AG08396 (cell line): ENCODE measurements around the gene PRRG1.
A peak's percentile ranks its signal among the peaks of the same experiment; 100 is the strongest.
"Not testable (repeated sequence)": the region's sequence is repeated elsewhere in the genome, so short reads cannot be mapped to it uniquely, and the experiment has no call there.

Source experiments
- DNase-seq: peaks from one replicate; pipeline ENCODE4 v3.0.0; 2012; ENCODE audit warnings: low spot score, mixed read lengths

Gene PRRG1

GRCh38 chrX:37349221-37350033, at the start of gene PRRG1:
PRRG1 (plus strand) TSS chrX:37349364; CDS start chrX:37406250, 56,886 bp downstream.
- DNase-seq, result peak; percentile 82

GRCh38 chrX:37302569-37302968, 46.6 kb upstream of the PRRG1 start:
- DNase-seq, result peak; percentile 16

GRCh38 chrX:37305238-37305637, 43.9 kb upstream of the PRRG1 start:
- DNase-seq, result not testable (repeated sequence)

- DNase-seq, result peak; percentile 3
Measured at GRCh38 chrX:37314531-37314930, 34.6 kb upstream of the PRRG1 start.

- DNase-seq, result no peak
Measured at GRCh38 chrX:37315511-37316248, 33.5 kb upstream of the PRRG1 start.

- no peak for DNase-seq
Measured at GRCh38 chrX:37320541-37321203, 28.5 kb upstream of the PRRG1 start.

- no peak for DNase-seq
Measured at GRCh38 chrX:37330642-37331041, 18.5 kb upstream of the PRRG1 start.

- DNase-seq, result no peak
Measured at GRCh38 chrX:37331546-37331945, 17.6 kb upstream of the PRRG1 start.

- no peak for DNase-seq
Measured at GRCh38 chrX:37332055-37332454, 17.1 kb upstream of the PRRG1 start.

GRCh38 chrX:37332987-37333658, 16.0 kb upstream of the PRRG1 start:
- no peak for DNase-seq

- DNase-seq, result peak; percentile 12
Measured at GRCh38 chrX:37347420-37347819, 1.7 kb upstream of the PRRG1 start.

GRCh38 chrX:37348231-37348970, 763 bp upstream of the PRRG1 start:
- DNase-seq, result peak; percentile 12

- DNase-seq, result no peak
Measured at GRCh38 chrX:37348971-37349220, 268 bp upstream of the PRRG1 start.

- DNase-seq, result peak; percentile 12
Measured at GRCh38 chrX:37350034-37350365, 836 bp downstream of the PRRG1 start.

- DNase-seq, result no peak
Measured at GRCh38 chrX:37353646-37354045, 4.5 kb downstream of the PRRG1 start.

GRCh38 chrX:37357436-37357835, 8.3 kb downstream of the PRRG1 start:
- no peak for DNase-seq

GRCh38 chrX:37361596-37361995, 12.4 kb downstream of the PRRG1 start:
- DNase-seq, result no peak

GRCh38 chrX:37364666-37365065, 15.5 kb downstream of the PRRG1 start:
- DNase-seq, result no peak

- no peak for DNase-seq
Measured at GRCh38 chrX:37367946-37368345, 18.8 kb downstream of the PRRG1 start.

GRCh38 chrX:37370499-37371141, 21.5 kb downstream of the PRRG1 start:
- no peak for DNase-seq

GRCh38 chrX:37371578-37371991, 22.4 kb downstream of the PRRG1 start:
- DNase-seq, result no peak
